Right kidney (tissue), 9 donors: Measurements from ENCODE around the gene A2ML1.
"Not testable (repeated sequence)": the region's sequence is repeated elsewhere in the genome, so short reads cannot be mapped to it uniquely, and the experiment has no call there.

Experiments used
- DNase-seq: peaks from one replicate; pipeline ENCODE4 v3.0.0-alpha.2; 2016
- long read RNA-seq, 8 donors: transcript quantifications; one replicate each; lab custom pipeline, GENCODE V29; 2026

The A2ML1 gene
- long read RNA-seq, donor 1 = 0 reads
- long read RNA-seq, donor 2 = 0 reads
- long read RNA-seq, donor 3 = 0 reads
- long read RNA-seq, donor 4 = 0 reads
- long read RNA-seq, donor 5 = 0 reads
- long read RNA-seq, donor 6 = 0 reads
- long read RNA-seq, donor 7 = 0 reads
- long read RNA-seq, donor 8 = 0 reads

- DNase-seq = no peak
Observed at GRCh38 chr12:8822298-8822697, at the start of gene A2ML1. Gene A2ML1, plus strand, starts transcription at chr12:8822621. Its CDS starts 31 bp downstream, at chr12:8822652.

GRCh38 chr12:8773461-8773860 is 49.0 kb upstream of the A2ML1 start:
- DNase-seq = peak; percentile 7

- no peak for DNase-seq
Observed at GRCh38 chr12:8779281-8779680, 43.1 kb upstream of the A2ML1 start.

- no peak for DNase-seq
Observed at GRCh38 chr12:8779862-8780261, 42.6 kb upstream of the A2ML1 start.

- no peak for DNase-seq
Observed at GRCh38 chr12:8780389-8780788, 42.0 kb upstream of the A2ML1 start.

GRCh38 chr12:8781381-8782127 is 40.9 kb upstream of the A2ML1 start:
- no peak for DNase-seq

- DNase-seq = no peak
Observed at GRCh38 chr12:8784290-8784888, 38.0 kb upstream of the A2ML1 start.

GRCh38 chr12:8785499-8785898 is 36.9 kb upstream of the A2ML1 start:
- no peak for DNase-seq

- DNase-seq = not testable (repeated sequence)
Observed at GRCh38 chr12:8787206-8787605, 35.2 kb upstream of the A2ML1 start.

- not testable (repeated sequence) for DNase-seq
Observed at GRCh38 chr12:8788706-8789105, 33.7 kb upstream of the A2ML1 start.

GRCh38 chr12:8789341-8790013 is 32.9 kb upstream of the A2ML1 start:
- DNase-seq = not testable (repeated sequence)

- DNase-seq = not testable (repeated sequence)
Observed at GRCh38 chr12:8793226-8793625, 29.2 kb upstream of the A2ML1 start.

GRCh38 chr12:8794611-8795010 is 27.8 kb upstream of the A2ML1 start:
- not testable (repeated sequence) for DNase-seq

- DNase-seq = no peak
Observed at GRCh38 chr12:8796831-8797626, 25.4 kb upstream of the A2ML1 start.

- not testable (repeated sequence) for DNase-seq
Observed at GRCh38 chr12:8801213-8801612, 21.2 kb upstream of the A2ML1 start.

- DNase-seq = not testable (repeated sequence)
Observed at GRCh38 chr12:8804833-8805232, 17.6 kb upstream of the A2ML1 start.

GRCh38 chr12:8805487-8805886 is 16.9 kb upstream of the A2ML1 start:
- DNase-seq = not testable (repeated sequence)

GRCh38 chr12:8807084-8807483 is 15.3 kb upstream of the A2ML1 start:
- not testable (repeated sequence) for DNase-seq

GRCh38 chr12:8810112-8810511 is 12.3 kb upstream of the A2ML1 start:
- not testable (repeated sequence) for DNase-seq

- no peak for DNase-seq
Observed at GRCh38 chr12:8813572-8814357, 8.7 kb upstream of the A2ML1 start.

GRCh38 chr12:8816448-8817050 is 5.9 kb upstream of the A2ML1 start:
- DNase-seq = no peak
